Endometrial microvascular endothelial cells (primary cell): Measurements from ENCODE around the gene SMG9. TPM values are rescaled to one million over a fixed set of nuclear protein-coding genes. Genes with fewer than 3 reads are reported as not detected.

ENCODE experiments used
- in situ Hi-C: cut with HindIII; loops from 2 replicates; pipeline ENCODE4 v1.10.0; 2017; ENCODE audit warnings: low sequenced_read_pairs, low pct_unique_long_range_greater_than_20kb; ENCODE audit errors: inconsistent ontology term
- total RNA-seq: library from RNA; depleted of rRNA; stranded (reverse); fragments of >200 nt; gene quantifications from one replicate; pipeline ENCODE4 v1.2.3, GENCODE V29; 2015; ENCODE audit errors: inconsistent ontology term

SMG9 gene
- total RNA-seq, result 13.9 TPM

- in situ Hi-C loops, result no loop called here
These were observed at the start of gene SMG9 for GRCh38 chr19:43754503-43755255. Gene SMG9 (minus strand): TSS chr19:43754962. CDS start chr19:43750741, 4,221 bp downstream.

- in situ Hi-C loops, result no loop called here
These were observed 49.7 kb upstream of the SMG9 start for GRCh38 chr19:43804432-43804831.

- in situ Hi-C loops, result no loop called here
These were observed 47.6 kb upstream of the SMG9 start, which contains the start of gene LYPD5 for GRCh38 chr19:43802216-43802951. Gene LYPD5 (minus strand): TSS chr19:43802447. CDS start chr19:43802380, 67 bp downstream.

- in situ Hi-C loops, result no loop called here
These were observed 44.9 kb upstream of the SMG9 start for GRCh38 chr19:43799502-43800142.

GRCh38 chr19:43798546-43799409 lies 44.0 kb upstream of the SMG9 start:
- in situ Hi-C loops, result no loop called here

GRCh38 chr19:43798026-43798545 lies 43.3 kb upstream of the SMG9 start:
- in situ Hi-C loops, result no loop called here

GRCh38 chr19:43797556-43797955 lies 42.8 kb upstream of the SMG9 start:
- in situ Hi-C loops, result no loop called here

- in situ Hi-C loops, result no loop called here
These were observed 42.4 kb upstream of the SMG9 start for GRCh38 chr19:43797118-43797517.

- in situ Hi-C loops, result no loop called here
These were observed 35.8 kb upstream of the SMG9 start for GRCh38 chr19:43790587-43790986.

GRCh38 chr19:43789029-43789428 lies 34.3 kb upstream of the SMG9 start:
- in situ Hi-C loops, result no loop called here

GRCh38 chr19:43786665-43787064 lies 31.9 kb upstream of the SMG9 start:
- in situ Hi-C loops, result no loop called here

GRCh38 chr19:43784981-43785808 lies 30.4 kb upstream of the SMG9 start:
- in situ Hi-C loops, result no loop called here

- in situ Hi-C loops, result no loop called here
These were observed 29.6 kb upstream of the SMG9 start for GRCh38 chr19:43784241-43784980.

GRCh38 chr19:43783636-43784035 lies 28.9 kb upstream of the SMG9 start:
- in situ Hi-C loops, result no loop called here

GRCh38 chr19:43782689-43783231 lies 28.0 kb upstream of the SMG9 start:
- in situ Hi-C loops, result no loop called here

- in situ Hi-C loops, result no loop called here
These were observed 27.5 kb upstream of the SMG9 start for GRCh38 chr19:43782311-43782660.
